SH-SY5Y (cell line): Measurements from ENCODE around the gene RGS17.

Source experiments
- GATA2 ChIP-seq: IDR thresholded peaks from 2 replicates; pipeline ENCODE4 v1.6.1; 2011; ENCODE audit warnings: mild to moderate bottlenecking, low read depth, low read length
- GATA3 ChIP-seq: IDR thresholded peaks from 2 replicates; pipeline ENCODE4 v1.6.1; 2011; ENCODE audit warnings: low read depth, mild to moderate bottlenecking, low read length, moderate library complexity

DNA sequence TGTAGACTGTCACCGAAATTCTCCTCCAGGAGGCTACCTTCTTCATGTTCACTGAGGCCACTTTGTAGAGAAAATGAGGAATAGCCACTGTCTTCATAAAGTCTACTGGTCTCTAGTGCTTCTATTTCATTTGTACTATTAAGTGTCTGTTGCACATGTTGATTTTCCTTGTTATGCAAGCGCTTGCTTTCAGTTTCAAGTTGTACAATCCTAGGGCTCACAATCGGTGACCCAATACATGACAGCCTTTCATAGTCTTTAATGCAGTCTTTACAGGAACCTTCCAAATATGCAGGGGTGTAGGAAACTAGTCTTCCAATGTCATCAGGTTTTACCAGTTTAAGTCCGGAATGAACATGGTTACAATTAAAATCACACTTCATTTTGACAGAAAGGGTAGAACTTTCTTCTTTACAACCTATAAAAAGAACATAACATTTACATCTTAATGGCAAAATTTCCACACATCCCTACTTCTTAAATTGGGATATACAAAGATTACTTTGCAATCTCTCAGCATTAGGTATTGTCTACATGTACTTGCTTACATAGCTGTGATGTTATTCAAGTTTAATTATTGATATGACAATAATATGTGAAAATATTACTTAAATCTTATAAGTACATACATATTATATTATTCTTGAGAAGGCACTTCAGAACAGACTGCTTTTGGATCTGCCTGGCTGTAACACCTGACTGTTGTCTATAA lies 155.7 kb downstream of the RGS17 start:
- no peak for TF ChIP-seq GATA2
- TF ChIP-seq GATA3: no peak
